SK-N-SH (cell line): ENCODE data around the gene RASL12. TPM values are rescaled to one million over a fixed set of nuclear protein-coding genes. Genes with fewer than 3 reads are reported as not detected.

Experiments
- CTCF ChIA-PET: fragments of 300-600, 350-600 bp; formaldehyde crosslinking; extraction: SDS; loops from one replicate; lab custom pipeline; 2021; lab: Yijun Ruan, JAX
- POLR2A ChIA-PET: fragments of 350-600 bp; sonication (Branson Sonifier 250); formaldehyde crosslinking; extraction: SDS; loops from one replicate; lab custom pipeline; 2020; ENCODE audit warnings: antibody characterized with exemption, inconsistent platforms; lab: Yijun Ruan, JAX
- DNase-seq: peaks from one replicate; pipeline ENCODE4 v3.0.0; 2012
- H2AFZ ChIP-seq: fragments of 200-600 bp; sonication (generic); 2 replicates; pipeline ENCODE4 v1.8.1; 2016; ENCODE audit warnings: antibody characterized with exemption, mild to moderate bottlenecking, low read depth
- H3F3A ChIP-seq: fragments of 200-600 bp; sonication (generic); replicated peaks from 2 replicates; pipeline ENCODE3; 2016; ENCODE audit warnings: antibody characterized with exemption, mild to moderate bottlenecking; ENCODE audit not compliant: insufficient read depth
- H3K27ac ChIP-seq, 2 experiments: fragments of 200-500 bp in 1 of 2; fragments of 200-600 bp in 1 of 2; sonication (Bioruptor generic) in 1 of 2; sonication (generic), shearing (Covaris generic) in 1 of 2; 2 replicates each; pipeline versions ENCODE4 v1.5.1 to v1.6.1; 2014 to 2016; ENCODE audit warnings: low read depth in 2 of 2, inconsistent platforms in 1 of 2, low read length in 1 of 2, mild to moderate bottlenecking in 1 of 2, mixed read lengths in 1 of 2
- H3K27me3 ChIP-seq: fragments of 200-600 bp; sonication (generic), shearing (Covaris generic); 2 replicates; pipeline ENCODE4 v1.6.1; 2016; ENCODE audit warnings: mixed run types; ENCODE audit not compliant: insufficient read depth
- H3K36me3 ChIP-seq, 2 experiments: fragments of 200-500 bp in 1 of 2; fragments of 200-600 bp in 1 of 2; sonication (Bioruptor generic) in 1 of 2; sonication (generic) in 1 of 2; replicated peaks in 1 of 2; 2 replicates each; pipeline versions ENCODE3 to v1.5.1; 2014 to 2016; ENCODE audit warnings: low read length in 1 of 2, mild to moderate bottlenecking in 1 of 2; ENCODE audit not compliant: insufficient read depth in 2 of 2, control insufficient read depth in 1 of 2
- H3K4me1 ChIP-seq, 2 experiments: fragments of 200-500 bp in 1 of 2; fragments of 200-600 bp in 1 of 2; sonication (Bioruptor generic) in 1 of 2; sonication (generic), shearing (Covaris generic) in 1 of 2; 2 replicates each; pipeline versions ENCODE4 v1.5.1 to v1.6.1; 2014 to 2016; ENCODE audit warnings: low read depth in 1 of 2, low read length in 1 of 2, mixed run types in 1 of 2; ENCODE audit not compliant: insufficient read depth in 2 of 2, control insufficient read depth in 1 of 2
- H3K4me2 ChIP-seq: fragments of 200-600 bp; sonication (generic), shearing (Covaris generic); 2 replicates; pipeline ENCODE4 v1.6.1; 2017; ENCODE audit warnings: mixed run types
- H3K4me3 ChIP-seq, 2 experiments: fragments of 200-500 bp in 1 of 2; fragments of 200-600 bp in 1 of 2; sonication (Bioruptor generic) in 1 of 2; sonication (generic), shearing (Covaris generic) in 1 of 2; 2 replicates each; pipeline versions ENCODE4 v1.5.1 to v1.8.1; 2014 to 2016; ENCODE audit warnings: low read depth in 2 of 2, inconsistent platforms in 1 of 2, low read length in 1 of 2, mild to moderate bottlenecking in 1 of 2, mixed read lengths in 1 of 2, moderate library complexity in 1 of 2
- H3K79me2 ChIP-seq: fragments of 200-600 bp; sonication (generic); 2 replicates; pipeline ENCODE4 v1.8.1; 2017; ENCODE audit warnings: mild to moderate bottlenecking; ENCODE audit not compliant: insufficient read depth
- H3K9ac ChIP-seq: fragments of 200-600 bp; sonication (generic); 2 replicates; pipeline ENCODE4 v1.6.1; 2017; ENCODE audit warnings: mixed run types
- H3K9me2 ChIP-seq: fragments of 200-600 bp; sonication (generic); 2 replicates; pipeline ENCODE4 v1.6.1; 2017; ENCODE audit warnings: mixed run types
- H3K9me3 ChIP-seq: fragments of 200-600 bp; sonication (generic); 2 replicates; pipeline ENCODE4 v1.6.1; 2017; ENCODE audit warnings: mixed run types, mild to moderate bottlenecking, moderate library complexity
- H4K20me1 ChIP-seq: fragments of 200-600 bp; sonication (generic); 2 replicates; pipeline ENCODE4 v1.6.1; 2017; ENCODE audit warnings: mild to moderate bottlenecking, mixed run types; ENCODE audit not compliant: insufficient read depth
- CHD2 ChIP-seq: fragments of 150-350 bp; IDR thresholded peaks from 2 replicates; pipeline ENCODE4 v1.6.1; 2018; ENCODE audit warnings: low read length; ENCODE audit not compliant: partially characterized antibody
- GABPA ChIP-seq: IDR thresholded peaks from 2 replicates; pipeline ENCODE4 v1.4.0; 2012; ENCODE audit warnings: low read depth, mild to moderate bottlenecking
- MAX ChIP-seq: IDR thresholded peaks from 2 replicates; pipeline ENCODE4 v1.4.0; 2012; ENCODE audit warnings: low read depth
- MXI1 ChIP-seq: IDR thresholded peaks from 2 replicates; pipeline ENCODE4 v1.6.1; 2012; ENCODE audit warnings: mild to moderate bottlenecking, low read depth, low read length, improper control_type of control experiment
- NRF1 ChIP-seq: IDR thresholded peaks from 2 replicates; pipeline ENCODE4 v1.6.1; 2012; ENCODE audit warnings: low read depth, mild to moderate bottlenecking, low read length
- RFX5 ChIP-seq: IDR thresholded peaks from 2 replicates; pipeline ENCODE4 v1.6.1; 2012; ENCODE audit warnings: mild to moderate bottlenecking, improper control_type of control experiment, low read length
- SIN3A ChIP-seq: IDR thresholded peaks from 2 replicates; pipeline ENCODE4 v1.6.1; 2012; ENCODE audit warnings: low read depth, mild to moderate bottlenecking, low read length, moderate library complexity, borderline replicate concordance
- USF1 ChIP-seq: IDR thresholded peaks from 2 replicates; pipeline ENCODE4 v1.4.0; 2012; ENCODE audit warnings: low read depth, borderline replicate concordance
- WGBS: methylation state at CpG from one replicate; pipeline ENCODE4 v1.1.6; 2017; ENCODE audit warnings: low lambda C conversion rate; 5-methylcytosine and 5-hydroxymethylcytosine counted together
- polyA plus RNA-seq, 3 experiments: library from polyadenylated mRNA; depleted of rRNA; stranded (reverse); fragments of >200 nt; gene quantifications; 2 replicates each; pipeline ENCODE4 v1.2.3, GENCODE V29; 2012
- TF ChIP-seq, protein P1 (sequence below): IDR thresholded peaks from 2 replicates; pipeline ENCODE4; 2012
- TF ChIP-seq, protein P2 (sequence below): fragments of 150-350 bp; IDR thresholded peaks from 2 replicates; pipeline ENCODE4 v1.6.1; 2016; ENCODE audit warnings: mild to moderate bottlenecking, low read depth, low read length
- TF ChIP-seq, protein P3 (sequence below): fragments of 150-350 bp; IDR thresholded peaks from 2 replicates; pipeline ENCODE4 v1.6.1; 2017; ENCODE audit warnings: antibody characterized with exemption, low read length, low read depth, borderline replicate concordance

Gene RASL12
- polyA plus RNA-seq, 1 of the 3 experiments (the other 2 are of a cell fraction), result not detected

DNA sequence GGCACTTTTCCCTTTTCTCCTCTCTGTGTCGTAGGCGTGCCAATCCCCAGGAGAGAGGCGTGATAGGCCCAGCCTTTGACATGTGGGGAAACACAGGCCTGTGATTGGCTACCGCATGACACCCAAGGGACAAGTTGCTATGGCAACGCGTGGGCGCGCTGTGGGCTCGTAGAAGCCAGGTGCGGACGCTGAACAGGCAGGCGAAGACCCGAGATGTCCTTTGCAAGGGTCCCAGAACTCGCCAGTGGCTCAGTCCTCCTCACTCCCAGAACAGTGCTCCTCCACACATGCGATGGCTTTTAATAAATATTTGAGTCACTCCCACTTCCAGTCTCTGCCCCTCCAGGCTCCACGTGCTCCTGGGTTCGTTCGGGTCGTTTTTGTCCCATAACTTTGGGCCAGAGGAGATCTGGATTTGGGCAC, 18.4 kb downstream of the RASL12 start:
- Histone ChIP-seq H3K4me2 (peak overlapping the region; percentile 90), H3K9me2 (no peaks in the 10 kb centered on the region), H3K79me2 (no peaks in the 10 kb centered on the region), H2AFZ (peak overlapping the region; percentile 94), H4K20me1 (no peaks in the 10 kb centered on the region), H3F3A (no peaks in the 10 kb centered on the region), H3K36me3 (no peaks in the 10 kb centered on the region), H3K27me3 (no peaks in the 10 kb centered on the region), H3K9ac (no peak overlapping the region), H3K4me1 (peaks cover 0 to 14% of the 10 kb centered on the region in 2 experiments; a peak in 1 of 4 replicates), H3K4me3 (peak overlapping the region; percentile 48 to 71), H3K9me3 (no peaks in the 10 kb centered on the region), H3K27ac (no peak overlapping the region)
- 22% methylated on average over 10 of the region's 19 CpGs for WGBS
- POLR2A ChIA-PET, result no interaction called here
- CTCF ChIA-PET, result interaction anchor here (0.9 to 9.3 kb wide), 6 partner anchors 15 to 322 kb away, joined by 3 to 109 read pairs (median 8); no protein-coding TSS in a partner anchor
- TF ChIP-seq, protein P1, sequence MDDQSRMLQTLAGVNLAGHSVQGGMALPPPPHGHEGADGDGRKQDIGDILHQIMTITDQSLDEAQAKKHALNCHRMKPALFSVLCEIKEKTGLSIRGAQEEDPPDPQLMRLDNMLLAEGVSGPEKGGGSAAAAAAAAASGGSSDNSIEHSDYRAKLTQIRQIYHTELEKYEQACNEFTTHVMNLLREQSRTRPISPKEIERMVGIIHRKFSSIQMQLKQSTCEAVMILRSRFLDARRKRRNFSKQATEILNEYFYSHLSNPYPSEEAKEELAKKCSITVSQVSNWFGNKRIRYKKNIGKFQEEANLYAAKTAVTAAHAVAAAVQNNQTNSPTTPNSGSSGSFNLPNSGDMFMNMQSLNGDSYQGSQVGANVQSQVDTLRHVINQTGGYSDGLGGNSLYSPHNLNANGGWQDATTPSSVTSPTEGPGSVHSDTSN, result peak; percentile 85
- TF ChIP-seq, protein P2, sequence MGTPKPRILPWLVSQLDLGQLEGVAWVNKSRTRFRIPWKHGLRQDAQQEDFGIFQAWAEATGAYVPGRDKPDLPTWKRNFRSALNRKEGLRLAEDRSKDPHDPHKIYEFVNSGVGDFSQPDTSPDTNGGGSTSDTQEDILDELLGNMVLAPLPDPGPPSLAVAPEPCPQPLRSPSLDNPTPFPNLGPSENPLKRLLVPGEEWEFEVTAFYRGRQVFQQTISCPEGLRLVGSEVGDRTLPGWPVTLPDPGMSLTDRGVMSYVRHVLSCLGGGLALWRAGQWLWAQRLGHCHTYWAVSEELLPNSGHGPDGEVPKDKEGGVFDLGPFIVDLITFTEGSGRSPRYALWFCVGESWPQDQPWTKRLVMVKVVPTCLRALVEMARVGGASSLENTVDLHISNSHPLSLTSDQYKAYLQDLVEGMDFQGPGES, result peak; percentile 78
- TF ChIP-seq RFX5 (peak; percentile 96), CHD2 (no peak), NRF1 (no peak), SIN3A (0 out of 2 replicates have a peak, but pooled peaks have one; percentile 42), USF1 (peak; percentile 92), MXI1 (peak; percentile 96), MAX (peak; percentile 82)
- TF ChIP-seq, protein P3, sequence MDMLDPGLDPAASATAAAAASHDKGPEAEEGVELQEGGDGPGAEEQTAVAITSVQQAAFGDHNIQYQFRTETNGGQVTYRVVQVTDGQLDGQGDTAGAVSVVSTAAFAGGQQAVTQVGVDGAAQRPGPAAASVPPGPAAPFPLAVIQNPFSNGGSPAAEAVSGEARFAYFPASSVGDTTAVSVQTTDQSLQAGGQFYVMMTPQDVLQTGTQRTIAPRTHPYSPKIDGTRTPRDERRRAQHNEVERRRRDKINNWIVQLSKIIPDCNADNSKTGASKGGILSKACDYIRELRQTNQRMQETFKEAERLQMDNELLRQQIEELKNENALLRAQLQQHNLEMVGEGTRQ, result peak; percentile 78
- DNase-seq, result peak; percentile 96

GRCh38 chr15:65048241-65048640, 19.6 kb downstream of the RASL12 start:
- DNase-seq, result no peak
- H3K9me3 ChIP-seq, result no peaks in the 10 kb centered on the region
- POLR2A ChIA-PET, result no interaction called here
- H3K9ac ChIP-seq, result no peak overlapping the region
- CTCF ChIA-PET, result interaction anchor here (0.9 to 9.3 kb wide), 4 partner anchors 14 to 53 kb away, joined by 4 to 99 read pairs (median 10); no protein-coding TSS in a partner anchor
- no peaks in the 10 kb centered on the region for H3K9me2 ChIP-seq
- H3K4me2 ChIP-seq, result no peak overlapping the region
- H3K4me3 ChIP-seq, result no peak overlapping the region
- TF ChIP-seq RFX5 (no peak), GABPA (no peak)
- TF ChIP-seq, protein P2, result no peak
- TF ChIP-seq, all 33 proteins: peak for 0
- H4K20me1 ChIP-seq, result no peaks in the 10 kb centered on the region
- H3F3A ChIP-seq, result no peaks in the 10 kb centered on the region
- H3K27me3 ChIP-seq, result no peaks in the 10 kb centered on the region
- peaks cover 0 to 13% of the 10 kb centered on the region in 2 experiments; a peak in 1 of 4 replicates for H3K4me1 ChIP-seq
- H3K36me3 ChIP-seq, result no peaks in the 10 kb centered on the region
- no peak overlapping the region for H3K27ac ChIP-seq
- 74% methylated on average over 2 of the region's 2 CpGs for WGBS
- no peak overlapping the region for H2AFZ ChIP-seq
- no peaks in the 10 kb centered on the region for H3K79me2 ChIP-seq
